Measurements from ENCODE around the gene CYS1. TPM values are rescaled to one million over a fixed set of nuclear protein-coding genes. Genes with fewer than 3 reads are reported as not detected.

CYS1 gene
- polyA plus RNA-seq, 1 donor (not counting 4 experiments of a cell fraction or from before 2014, with no cell fraction given): 0.14 TPM

GRCh38 chr2:10091182-10091888, 11.1 kb upstream of the CYS1 start:
- Histone ChIP-seq H3K9me1 (ENCODE audit: control insufficient read depth, extremely low read depth, insufficient read depth, low read length) (no peaks in the 10 kb centered on the region), H3K4me1 (ENCODE audit: control insufficient read depth, extremely low read depth, insufficient read depth, low read length) (peaks cover 18% of the 10 kb centered on the region), H4K20me1 (ENCODE audit: control insufficient read depth, extremely low read depth, insufficient read depth, low read length) (no peaks in the 10 kb centered on the region), H3K36me3 (ENCODE audit: control insufficient read depth in 2 of 2, extremely low read depth in 1 of 2, insufficient read depth in 2 of 2, low read length in 2 of 2) (no peaks in the 10 kb centered on the region), H2AFZ (ENCODE audit: control insufficient read depth, low read length) (no peak overlapping the region), H3K27ac (ENCODE audit: control insufficient read depth, insufficient read depth, low read length) (no peak overlapping the region), H3K27me3 (ENCODE audit: control insufficient read depth, extremely low read depth, insufficient read depth, low read length) (peaks cover 9% of the 10 kb centered on the region), H3K9ac (ENCODE audit: control insufficient read depth, extremely low read depth, insufficient read depth, low read length) (no peak overlapping the region), H3K4me2 (ENCODE audit: control insufficient read depth, extremely low read depth, insufficient read depth, low read depth, low read length) (no peak overlapping the region), H3K9me3 (ENCODE audit: control insufficient read depth, low read depth, low read length) (no peaks in the 10 kb centered on the region), H3K4me3 (ENCODE audit: control insufficient read depth in 2 of 3, extremely low read depth in 1 of 3, insufficient read depth in 2 of 3, low read depth in 1 of 3, low read length in 3 of 3) (no peak overlapping the region), H3K79me2 (ENCODE audit: control insufficient read depth, insufficient read depth, low read length) (no peaks in the 10 kb centered on the region)
- FAIRE-seq (no peak), DNase-seq (ENCODE audit: low read depth, low spot score) (no peak)
- TF ChIP-seq EZH2 (IDR thresholded peaks at IDR 0.05; ENCODE audit: low read length) (no peak), CTCF (optimal IDR thresholded peaks at IDR 0.05 in 1 of 3, IDR thresholded peaks at IDR 0.05 in 1 of 3, conservative IDR thresholded peaks at IDR 0.05 in 1 of 3; ENCODE audit: extremely low read depth in 1 of 3, insufficient read depth in 2 of 3, low read length in 3 of 3) (no peak)
- dilution Hi-C loops (cut with MboI; ENCODE audit: extremely low pct_ligation_motif_present, low sequenced_read_pairs): no loop called here

- Histone ChIP-seq H4K20me1 (ENCODE audit: control insufficient read depth, extremely low read depth, insufficient read depth, low read length) (no peaks in the 10 kb centered on the region), H3K4me1 (ENCODE audit: control insufficient read depth, extremely low read depth, insufficient read depth, low read length) (peaks cover 1% of the 10 kb centered on the region), H3K27me3 (ENCODE audit: control insufficient read depth, extremely low read depth, insufficient read depth, low read length) (peaks cover 18% of the 10 kb centered on the region), H3K4me3 (ENCODE audit: control insufficient read depth in 2 of 3, extremely low read depth in 1 of 3, insufficient read depth in 2 of 3, low read depth in 1 of 3, low read length in 3 of 3) (no peak overlapping the region), H3K36me3 (ENCODE audit: control insufficient read depth in 2 of 2, extremely low read depth in 1 of 2, insufficient read depth in 2 of 2, low read length in 2 of 2) (no peaks in the 10 kb centered on the region), H2AFZ (ENCODE audit: control insufficient read depth, low read length) (no peak overlapping the region), H3K9ac (ENCODE audit: control insufficient read depth, extremely low read depth, insufficient read depth, low read length) (no peak overlapping the region), H3K9me3 (ENCODE audit: control insufficient read depth, low read depth, low read length) (no peaks in the 10 kb centered on the region), H3K9me1 (ENCODE audit: control insufficient read depth, extremely low read depth, insufficient read depth, low read length) (no peaks in the 10 kb centered on the region), H3K27ac (ENCODE audit: control insufficient read depth, insufficient read depth, low read length) (no peak overlapping the region), H3K4me2 (ENCODE audit: control insufficient read depth, extremely low read depth, insufficient read depth, low read depth, low read length) (no peak overlapping the region), H3K79me2 (ENCODE audit: control insufficient read depth, insufficient read depth, low read length) (no peaks in the 10 kb centered on the region)
- FAIRE-seq (no peak), DNase-seq (ENCODE audit: low read depth, low spot score) (no peak)
- dilution Hi-C loops (cut with MboI; ENCODE audit: extremely low pct_ligation_motif_present, low sequenced_read_pairs): no loop called here
- TF ChIP-seq CTCF (optimal IDR thresholded peaks at IDR 0.05 in 1 of 3, IDR thresholded peaks at IDR 0.05 in 1 of 3, conservative IDR thresholded peaks at IDR 0.05 in 1 of 3; ENCODE audit: extremely low read depth in 1 of 3, insufficient read depth in 2 of 3, low read length in 3 of 3): no peak
- TF ChIP-seq EZH2 (IDR thresholded peaks at IDR 0.05; ENCODE audit: low read length): no peak
Measured at GRCh38 chr2:10089565-10090190, 9.5 kb upstream of the CYS1 start.
